ENCODE results near the gene PTPRJ.
"Not testable (repeated sequence)": the region's sequence is repeated elsewhere in the genome, so short reads cannot be mapped to it uniquely, and the experiment has no call there.

PTPRJ gene

GRCh38 chr11:48169717-48170116 is 189.4 kb downstream of the PTPRJ start:
- DNase-seq = no peak

- DNase-seq = no peak
Measured at GRCh38 chr11:48170241-48171233, 190.2 kb downstream of the PTPRJ start.

- DNase-seq = peak; percentile 6
Measured at GRCh38 chr11:48172818-48173609, 192.7 kb downstream of the PTPRJ start.

GRCh38 chr11:48177661-48178060 is 197.3 kb downstream of the PTPRJ start:
- DNase-seq = no peak

- no peak for DNase-seq
Measured at GRCh38 chr11:48180627-48181026, 200.3 kb downstream of the PTPRJ start.

GRCh38 chr11:48182860-48183526 is 202.6 kb downstream of the PTPRJ start:
- no peak for DNase-seq

GRCh38 chr11:48184452-48184851 is 204.1 kb downstream of the PTPRJ start:
- DNase-seq = no peak

- DNase-seq = not testable (repeated sequence)
Measured at GRCh38 chr11:48190906-48191654, 210.7 kb downstream of the PTPRJ start.

GRCh38 chr11:48193876-48194275 is 213.5 kb downstream of the PTPRJ start:
- DNase-seq = no peak

- no peak for DNase-seq
Measured at GRCh38 chr11:48207881-48208280, 227.5 kb downstream of the PTPRJ start.

- no peak for DNase-seq
Measured at GRCh38 chr11:48210052-48210451, 229.7 kb downstream of the PTPRJ start.

GRCh38 chr11:48216510-48216909 is 236.2 kb downstream of the PTPRJ start, which contains the start of gene OR4B1:
TSS of gene OR4B1 (plus strand) at chr11:48216810. CDS start at chr11:48216810, 0 bp downstream.
- no peak for DNase-seq

Measured in GDM1 (cell line).